ENCODE data around the gene MXRA8.

- TF ChIP-seq BRCA1 (IDR thresholded peaks at IDR 0.05) (no peak), BRCA1 (CRISPR knock-in tag; IDR thresholded peaks at IDR 0.05) (no peak), OTX1 (CRISPR knock-in tag; IDR thresholded peaks at IDR 0.05) (no peak), RREB1 (CRISPR knock-in tag; IDR thresholded peaks at IDR 0.05) (no peak), EZH2 (IDR thresholded peaks at IDR 0.05; ENCODE audit: borderline replicate concordance, low read depth, low read length) (no peak), HDGF (IDR thresholded peaks at IDR 0.05) (no peak)
- TF ChIP-seq, protein P1, sequence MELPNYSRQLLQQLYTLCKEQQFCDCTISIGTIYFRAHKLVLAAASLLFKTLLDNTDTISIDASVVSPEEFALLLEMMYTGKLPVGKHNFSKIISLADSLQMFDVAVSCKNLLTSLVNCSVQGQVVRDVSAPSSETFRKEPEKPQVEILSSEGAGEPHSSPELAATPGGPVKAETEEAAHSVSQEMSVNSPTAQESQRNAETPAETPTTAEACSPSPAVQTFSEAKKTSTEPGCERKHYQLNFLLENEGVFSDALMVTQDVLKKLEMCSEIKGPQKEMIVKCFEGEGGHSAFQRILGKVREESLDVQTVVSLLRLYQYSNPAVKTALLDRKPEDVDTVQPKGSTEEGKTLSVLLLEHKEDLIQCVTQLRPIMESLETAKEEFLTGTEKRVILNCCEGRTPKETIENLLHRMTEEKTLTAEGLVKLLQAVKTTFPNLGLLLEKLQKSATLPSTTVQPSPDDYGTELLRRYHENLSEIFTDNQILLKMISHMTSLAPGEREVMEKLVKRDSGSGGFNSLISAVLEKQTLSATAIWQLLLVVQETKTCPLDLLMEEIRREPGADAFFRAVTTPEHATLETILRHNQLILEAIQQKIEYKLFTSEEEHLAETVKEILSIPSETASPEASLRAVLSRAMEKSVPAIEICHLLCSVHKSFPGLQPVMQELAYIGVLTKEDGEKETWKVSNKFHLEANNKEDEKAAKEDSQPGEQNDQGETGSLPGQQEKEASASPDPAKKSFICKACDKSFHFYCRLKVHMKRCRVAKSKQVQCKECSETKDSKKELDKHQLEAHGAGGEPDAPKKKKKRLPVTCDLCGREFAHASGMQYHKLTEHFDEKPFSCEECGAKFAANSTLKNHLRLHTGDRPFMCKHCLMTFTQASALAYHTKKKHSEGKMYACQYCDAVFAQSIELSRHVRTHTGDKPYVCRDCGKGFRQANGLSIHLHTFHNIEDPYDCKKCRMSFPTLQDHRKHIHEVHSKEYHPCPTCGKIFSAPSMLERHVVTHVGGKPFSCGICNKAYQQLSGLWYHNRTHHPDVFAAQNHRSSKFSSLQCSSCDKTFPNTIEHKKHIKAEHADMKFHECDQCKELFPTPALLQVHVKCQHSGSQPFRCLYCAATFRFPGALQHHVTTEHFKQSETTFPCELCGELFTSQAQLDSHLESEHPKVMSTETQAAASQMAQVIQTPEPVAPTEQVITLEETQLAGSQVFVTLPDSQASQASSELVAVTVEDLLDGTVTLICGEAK (IDR thresholded peaks at IDR 0.05) = no peak
- TF ChIP-seq, protein P1 (CRISPR knock-in tag; IDR thresholded peaks at IDR 0.05) = no peak
- TF ChIP-seq, protein P2, sequence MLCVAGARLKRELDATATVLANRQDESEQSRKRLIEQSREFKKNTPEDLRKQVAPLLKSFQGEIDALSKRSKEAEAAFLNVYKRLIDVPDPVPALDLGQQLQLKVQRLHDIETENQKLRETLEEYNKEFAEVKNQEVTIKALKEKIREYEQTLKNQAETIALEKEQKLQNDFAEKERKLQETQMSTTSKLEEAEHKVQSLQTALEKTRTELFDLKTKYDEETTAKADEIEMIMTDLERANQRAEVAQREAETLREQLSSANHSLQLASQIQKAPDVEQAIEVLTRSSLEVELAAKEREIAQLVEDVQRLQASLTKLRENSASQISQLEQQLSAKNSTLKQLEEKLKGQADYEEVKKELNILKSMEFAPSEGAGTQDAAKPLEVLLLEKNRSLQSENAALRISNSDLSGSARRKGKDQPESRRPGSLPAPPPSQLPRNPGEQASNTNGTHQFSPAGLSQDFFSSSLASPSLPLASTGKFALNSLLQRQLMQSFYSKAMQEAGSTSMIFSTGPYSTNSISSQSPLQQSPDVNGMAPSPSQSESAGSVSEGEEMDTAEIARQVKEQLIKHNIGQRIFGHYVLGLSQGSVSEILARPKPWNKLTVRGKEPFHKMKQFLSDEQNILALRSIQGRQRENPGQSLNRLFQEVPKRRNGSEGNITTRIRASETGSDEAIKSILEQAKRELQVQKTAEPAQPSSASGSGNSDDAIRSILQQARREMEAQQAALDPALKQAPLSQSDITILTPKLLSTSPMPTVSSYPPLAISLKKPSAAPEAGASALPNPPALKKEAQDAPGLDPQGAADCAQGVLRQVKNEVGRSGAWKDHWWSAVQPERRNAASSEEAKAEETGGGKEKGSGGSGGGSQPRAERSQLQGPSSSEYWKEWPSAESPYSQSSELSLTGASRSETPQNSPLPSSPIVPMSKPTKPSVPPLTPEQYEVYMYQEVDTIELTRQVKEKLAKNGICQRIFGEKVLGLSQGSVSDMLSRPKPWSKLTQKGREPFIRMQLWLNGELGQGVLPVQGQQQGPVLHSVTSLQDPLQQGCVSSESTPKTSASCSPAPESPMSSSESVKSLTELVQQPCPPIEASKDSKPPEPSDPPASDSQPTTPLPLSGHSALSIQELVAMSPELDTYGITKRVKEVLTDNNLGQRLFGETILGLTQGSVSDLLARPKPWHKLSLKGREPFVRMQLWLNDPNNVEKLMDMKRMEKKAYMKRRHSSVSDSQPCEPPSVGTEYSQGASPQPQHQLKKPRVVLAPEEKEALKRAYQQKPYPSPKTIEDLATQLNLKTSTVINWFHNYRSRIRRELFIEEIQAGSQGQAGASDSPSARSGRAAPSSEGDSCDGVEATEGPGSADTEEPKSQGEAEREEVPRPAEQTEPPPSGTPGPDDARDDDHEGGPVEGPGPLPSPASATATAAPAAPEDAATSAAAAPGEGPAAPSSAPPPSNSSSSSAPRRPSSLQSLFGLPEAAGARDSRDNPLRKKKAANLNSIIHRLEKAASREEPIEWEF (CRISPR knock-in tag; IDR thresholded peaks at IDR 0.05) = no peak
- TF ChIP-seq, protein P3, sequence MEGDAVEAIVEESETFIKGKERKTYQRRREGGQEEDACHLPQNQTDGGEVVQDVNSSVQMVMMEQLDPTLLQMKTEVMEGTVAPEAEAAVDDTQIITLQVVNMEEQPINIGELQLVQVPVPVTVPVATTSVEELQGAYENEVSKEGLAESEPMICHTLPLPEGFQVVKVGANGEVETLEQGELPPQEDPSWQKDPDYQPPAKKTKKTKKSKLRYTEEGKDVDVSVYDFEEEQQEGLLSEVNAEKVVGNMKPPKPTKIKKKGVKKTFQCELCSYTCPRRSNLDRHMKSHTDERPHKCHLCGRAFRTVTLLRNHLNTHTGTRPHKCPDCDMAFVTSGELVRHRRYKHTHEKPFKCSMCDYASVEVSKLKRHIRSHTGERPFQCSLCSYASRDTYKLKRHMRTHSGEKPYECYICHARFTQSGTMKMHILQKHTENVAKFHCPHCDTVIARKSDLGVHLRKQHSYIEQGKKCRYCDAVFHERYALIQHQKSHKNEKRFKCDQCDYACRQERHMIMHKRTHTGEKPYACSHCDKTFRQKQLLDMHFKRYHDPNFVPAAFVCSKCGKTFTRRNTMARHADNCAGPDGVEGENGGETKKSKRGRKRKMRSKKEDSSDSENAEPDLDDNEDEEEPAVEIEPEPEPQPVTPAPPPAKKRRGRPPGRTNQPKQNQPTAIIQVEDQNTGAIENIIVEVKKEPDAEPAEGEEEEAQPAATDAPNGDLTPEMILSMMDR (IDR thresholded peaks at IDR 0.05 in 2 of 3, conservative IDR thresholded peaks at IDR 0.05 in 1 of 3; ENCODE audit: insufficient read depth in 2 of 3, low read depth in 1 of 3, low read length in 3 of 3) = no peak
Observed at GRCh38 chr1:1401457-1402010, 43.2 kb upstream of the MXRA8 start.
